ENCODE measurements around the gene SORBS2. TPM values are rescaled to one million over a fixed set of nuclear protein-coding genes. Genes with fewer than 3 reads are reported as not detected.
A peak's percentile ranks its signal among the peaks of the same experiment; 100 is the strongest.

The SORBS2 gene
- total RNA-seq, 1 experiment from 2014 or later: 9.7 TPM

- H2BK5ac ChIP-seq (ENCODE audit: insufficient read length, low read length): no peak overlapping the region
- H3K4me2 ChIP-seq (ENCODE audit: insufficient read depth, insufficient read length, low read length): peak overlapping the region; percentile 69
- no peaks in the 10 kb centered on the region for H3K79me1 ChIP-seq (ENCODE audit: insufficient read depth, low read depth, low read length, poor library complexity, severe bottlenecking)
- no peak overlapping the region for H2BK15ac ChIP-seq (ENCODE audit: low read depth, low read length)
- peaks cover 0 to 1% (median 0%) of the 10 kb centered on the region in 3 experiments; a peak in 1 of 7 replicates for H3K36me3 Mint-ChIP-seq (ENCODE audit: insufficient read depth in 1 of 3, low read depth in 3 of 3)
- peak overlapping the region; percentile 53 for H3K9ac ChIP-seq (ENCODE audit: extremely low read depth, insufficient read length, low read length)
- no peaks in the 10 kb centered on the region for H3K79me2 ChIP-seq (ENCODE audit: insufficient read depth, low read length)
- no peak overlapping the region for H3T11ph ChIP-seq (ENCODE audit: low read length)
- no peaks in the 10 kb centered on the region; the same call in 1 of the 2 replicates for H3K4me1 ChIP-seq (ENCODE audit: insufficient read depth, low read length)
- peaks cover 4% of the 10 kb centered on the region for H3K23me2 ChIP-seq (ENCODE audit: insufficient read length, low read depth, low read length, poor library complexity, severe bottlenecking)
- H3K23ac ChIP-seq (ENCODE audit: insufficient read length, low read depth, low read length): no peak overlapping the region
- no peak overlapping the region for H2BK12ac ChIP-seq (ENCODE audit: insufficient read length, low read depth, low read length)
- no peaks in the 10 kb centered on the region for H3K9me3 ChIP-seq (ENCODE audit: control insufficient read depth, low read depth, low read length)
- H3K4me1 Mint-ChIP-seq: peaks cover 15 to 24% of the 10 kb centered on the region in 2 experiments
- H3K27me3 Mint-ChIP-seq (ENCODE audit: low read depth): peaks cover 31% of the 10 kb centered on the region
- H3K9me3 Mint-ChIP-seq: no peaks in the 10 kb centered on the region
- no peak overlapping the region for H2BK20ac ChIP-seq (ENCODE audit: low read depth, low read length, poor library complexity, severe bottlenecking)
- no peak overlapping the region for H3K14ac ChIP-seq (ENCODE audit: insufficient read depth, low read length)
- no peak overlapping the region for H4K91ac ChIP-seq (ENCODE audit: insufficient read length, low read depth, low read length)
- H4K20me1 ChIP-seq (ENCODE audit: control insufficient read depth, insufficient read depth, insufficient read length): no peaks in the 10 kb centered on the region
- no peak overlapping the region for H2AFZ ChIP-seq (ENCODE audit: low read length)
- no peak overlapping the region for H3K27ac Mint-ChIP-seq
- H4K8ac ChIP-seq (replicated peaks; ENCODE audit: insufficient read length, low read depth, low read length): no peak overlapping the region
- no peak overlapping the region for H3K4ac ChIP-seq (ENCODE audit: low read depth, low read length)
- no peak overlapping the region for H3K27ac ChIP-seq (ENCODE audit: insufficient read length, low read depth, low read length)
- TF ChIP-seq, protein P1, sequence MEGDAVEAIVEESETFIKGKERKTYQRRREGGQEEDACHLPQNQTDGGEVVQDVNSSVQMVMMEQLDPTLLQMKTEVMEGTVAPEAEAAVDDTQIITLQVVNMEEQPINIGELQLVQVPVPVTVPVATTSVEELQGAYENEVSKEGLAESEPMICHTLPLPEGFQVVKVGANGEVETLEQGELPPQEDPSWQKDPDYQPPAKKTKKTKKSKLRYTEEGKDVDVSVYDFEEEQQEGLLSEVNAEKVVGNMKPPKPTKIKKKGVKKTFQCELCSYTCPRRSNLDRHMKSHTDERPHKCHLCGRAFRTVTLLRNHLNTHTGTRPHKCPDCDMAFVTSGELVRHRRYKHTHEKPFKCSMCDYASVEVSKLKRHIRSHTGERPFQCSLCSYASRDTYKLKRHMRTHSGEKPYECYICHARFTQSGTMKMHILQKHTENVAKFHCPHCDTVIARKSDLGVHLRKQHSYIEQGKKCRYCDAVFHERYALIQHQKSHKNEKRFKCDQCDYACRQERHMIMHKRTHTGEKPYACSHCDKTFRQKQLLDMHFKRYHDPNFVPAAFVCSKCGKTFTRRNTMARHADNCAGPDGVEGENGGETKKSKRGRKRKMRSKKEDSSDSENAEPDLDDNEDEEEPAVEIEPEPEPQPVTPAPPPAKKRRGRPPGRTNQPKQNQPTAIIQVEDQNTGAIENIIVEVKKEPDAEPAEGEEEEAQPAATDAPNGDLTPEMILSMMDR (conservative IDR thresholded peaks at IDR 0.05): no peak
- no peak overlapping the region for H3K56ac ChIP-seq (ENCODE audit: insufficient read length, low read depth, low read length)
- H2AK5ac ChIP-seq (ENCODE audit: insufficient read length, low read length): no peak overlapping the region
- H3K18ac ChIP-seq (ENCODE audit: insufficient read length, low read depth, low read length): peak overlapping the region; percentile 27
- WGBS (ENCODE audit: extremely low coverage, insufficient read length, low lambda C conversion rate): no CpG with 5 or more reads among the region's 32 CpGs
- H3K4me3 Mint-ChIP-seq: peak overlapping the region; percentile 62 to 81
- DNase-seq: no peak
- H4K5ac ChIP-seq (ENCODE audit: insufficient read length, low read depth, low read length): no peak overlapping the region
- H3K27me3 ChIP-seq (ENCODE audit: insufficient read depth, low read length): no peaks in the 10 kb centered on the region; the same call in 1 of the 2 replicates
- H2BK120ac ChIP-seq (ENCODE audit: low read depth, low read length, poor library complexity, severe bottlenecking): no peak overlapping the region
Observed at GRCh38 chr4:185535612-185536410, 276.2 kb downstream of the SORBS2 start.
